Left colon (tissue), 2 donors: ENCODE measurements around the gene PADI4. TPM values are rescaled to one million over a fixed set of nuclear protein-coding genes. Genes with fewer than 3 reads are reported as not detected.

Source experiments
- ATAC-seq: fragments of 200-7000 bp; cut with Tn5 transposase; one replicate; pipeline ENCODE4 v1.9.1; 2020; ENCODE audit warnings: mild to moderate bottlenecking, moderate library complexity
- DNase-seq, 2 donors: peaks; one replicate each; pipeline ENCODE4 v3.0.0-alpha.2; 2020
- intact Hi-C, 2 donors: fragments of 100-400 bp; cut with DNase I in 1 of 2; cut with micrococcal nuclease in 1 of 2; formaldehyde crosslinking; loops; one replicate each; pipeline versions ENCODE4 v1.11.2 to v1.14.0; 2022; cut with DNase I, micrococcal nuclease
- total RNA-seq, 2 donors: library from RNA; stranded (reverse); fragmentation: NEBNext Ultra II Directional; extraction: Animal tissue kit (Norgen Biotek cat#: 25700); gene quantifications; one replicate each; pipeline ENCODE4 v1.2.1, GENCODE V29; 2021
- donor health status: DM: no; HTN: no; CAD: no.
- donor health status: DM: yes; HTN: yes; CAD: no.

PADI4 gene
- total RNA-seq, 2 donors from 2014 or later = not detected

GRCh38 chr1:17280894-17281293, 27.1 kb upstream of the PADI4 start:
- intact Hi-C loops = no loop called here
- no peak for ATAC-seq
- DNase-seq = no peak

- no peak for DNase-seq
- ATAC-seq = no peak
- intact Hi-C loops = no loop called here
Observed at GRCh38 chr1:17281775-17282181, 26.2 kb upstream of the PADI4 start.

GRCh38 chr1:17282836-17283235, 25.2 kb upstream of the PADI4 start:
- DNase-seq = no peak
- intact Hi-C loops = no loop called here
- no peak for ATAC-seq

GRCh38 chr1:17286646-17287045, 21.4 kb upstream of the PADI4 start:
- intact Hi-C loops = no loop called here
- DNase-seq (no peak), ATAC-seq (no peak)

- intact Hi-C loops = no loop called here
- DNase-seq (no peak), ATAC-seq (no peak)
Observed at GRCh38 chr1:17287130-17287776, 20.7 kb upstream of the PADI4 start.

- ATAC-seq = no peak
- no peak for DNase-seq
- intact Hi-C loops = no loop called here
Observed at GRCh38 chr1:17289721-17290120, 18.3 kb upstream of the PADI4 start.

- ATAC-seq (no peak), DNase-seq (no peak)
- intact Hi-C loops = no loop called here
Observed at GRCh38 chr1:17290553-17290952, 17.4 kb upstream of the PADI4 start.

- no peak for DNase-seq
- intact Hi-C loops = no loop called here
- ATAC-seq = no peak
Observed at GRCh38 chr1:17292299-17293160, 15.5 kb upstream of the PADI4 start.

GRCh38 chr1:17293681-17294425, 14.1 kb upstream of the PADI4 start:
- ATAC-seq = no peak
- intact Hi-C loops = no loop called here
- DNase-seq = no peak

GRCh38 chr1:17295292-17295691, 12.7 kb upstream of the PADI4 start:
- ATAC-seq (no peak), DNase-seq (no peak)
- intact Hi-C loops = no loop called here

- intact Hi-C loops = no loop called here
- DNase-seq (no peak), ATAC-seq (no peak)
Observed at GRCh38 chr1:17296086-17296485, 11.9 kb upstream of the PADI4 start.

- ATAC-seq (no peak), DNase-seq (no peak)
- intact Hi-C loops = no loop called here
Observed at GRCh38 chr1:17297991-17298390, 10.0 kb upstream of the PADI4 start.

- no peak for DNase-seq
- no peak for ATAC-seq
- intact Hi-C loops = no loop called here
Observed at GRCh38 chr1:17301767-17302166, 6.2 kb upstream of the PADI4 start.

GRCh38 chr1:17304151-17304825, 3.7 kb upstream of the PADI4 start:
- DNase-seq (no peak), ATAC-seq (no peak)
- intact Hi-C loops = no loop called here

- no peak for ATAC-seq
- no peak for DNase-seq
- intact Hi-C loops = no loop called here
Observed at GRCh38 chr1:17304826-17305175, 3.2 kb upstream of the PADI4 start.

GRCh38 chr1:17305576-17306095, 2.4 kb upstream of the PADI4 start:
- ATAC-seq (no peak), DNase-seq (no peak)
- intact Hi-C loops = no loop called here

GRCh38 chr1:17306407-17306806, 1.6 kb upstream of the PADI4 start:
- no peak for DNase-seq
- no peak for ATAC-seq
- intact Hi-C loops = no loop called here

- ATAC-seq (no peak), DNase-seq (no peak)
- intact Hi-C loops = no loop called here
Observed at GRCh38 chr1:17306921-17307320, 1.1 kb upstream of the PADI4 start.

GRCh38 chr1:17307329-17307728, 668 bp upstream of the PADI4 start:
- intact Hi-C loops = no loop called here
- ATAC-seq (no peak), DNase-seq (no peak)
